ENCODE results near the gene LGI1. TPM values are rescaled to one million over a fixed set of nuclear protein-coding genes. Genes with fewer than 3 reads are reported as not detected.

Gene LGI1
- total and polyA plus RNA-seq, 9 of the 15 experiments (the other 6 are each of a cell fraction or from before 2014, with no cell fraction given): not detected

DNA sequence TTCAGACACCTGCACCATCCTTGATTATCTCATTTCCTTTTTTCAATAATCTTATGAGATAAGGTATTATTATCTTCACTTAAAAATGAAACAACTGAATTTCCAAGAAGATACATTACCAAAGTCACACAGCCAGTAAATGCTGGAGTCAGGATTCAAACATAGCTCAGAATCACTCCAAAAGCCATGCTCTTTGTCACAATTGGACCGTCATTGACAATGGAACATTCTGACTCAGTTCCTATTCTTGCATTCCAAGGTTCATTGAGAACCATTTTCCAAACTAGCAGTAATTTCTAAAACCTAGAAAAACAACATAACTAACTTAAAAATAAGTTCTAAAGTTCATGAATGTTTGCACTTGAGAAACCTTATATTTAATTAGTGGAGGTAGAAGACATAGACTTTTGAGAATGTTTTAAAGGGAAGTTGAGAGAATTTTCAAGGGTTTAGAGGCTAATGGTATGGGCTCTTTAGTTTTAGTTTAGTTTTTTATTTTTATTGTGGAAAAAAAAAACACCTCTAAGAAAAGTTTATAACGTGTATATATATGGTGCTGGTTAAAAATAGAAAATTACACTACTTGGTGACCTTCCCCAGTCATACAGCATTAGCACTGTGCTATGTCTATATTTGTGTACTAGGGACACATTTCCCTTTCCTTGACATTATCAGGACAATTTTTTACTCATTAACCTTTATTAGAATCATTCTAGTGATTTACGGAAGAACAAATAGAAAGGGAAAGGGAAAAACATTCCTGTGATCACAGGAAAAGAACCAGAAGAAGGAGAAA, 30.9 kb downstream of the LGI1 start:
- no peak for DNase-seq (ENCODE audit: extremely low read depth in 1 of 4, low spot score in 3 of 4)
- H3K4me2 ChIP-seq (ENCODE audit: insufficient read depth, low read length): no peak overlapping the region
- peaks cover 0 to 3% of the 10 kb centered on the region in 2 experiments; a peak in 1 of 5 replicates for H3K27me3 ChIP-seq (ENCODE audit: control insufficient read depth in 2 of 2, insufficient read depth in 2 of 2, low read length in 2 of 2)
- no peak for ATAC-seq
- intact Hi-C loops (cut with micrococcal nuclease): no loop called here
- H2AFZ ChIP-seq (ENCODE audit: low read depth, low read length): no peak overlapping the region
- H4K20me1 ChIP-seq (replicated peaks; ENCODE audit: control insufficient read depth, insufficient read depth, low read length): no peaks in the 10 kb centered on the region
- no peaks in the 10 kb centered on the region for H3K79me2 ChIP-seq (ENCODE audit: control insufficient read depth, insufficient read depth, low read length)
- no peak overlapping the region for H3K27ac ChIP-seq (ENCODE audit: extremely low read depth, low read depth, low read length)
- in situ Hi-C loops (cut with MboI): no loop called here
- BruUV-seq (replicated peaks): no TSS peak
- ChIA-PET CTCF (ENCODE audit: low intra/inter-chr PET ratio) (no interaction called here), POLR2A (no interaction called here)
- no peak overlapping the region for H3K9ac ChIP-seq (ENCODE audit: insufficient read depth in 1 of 2, low read depth in 2 of 2, low read length in 2 of 2)
- TF ChIP-seq, protein P1, sequence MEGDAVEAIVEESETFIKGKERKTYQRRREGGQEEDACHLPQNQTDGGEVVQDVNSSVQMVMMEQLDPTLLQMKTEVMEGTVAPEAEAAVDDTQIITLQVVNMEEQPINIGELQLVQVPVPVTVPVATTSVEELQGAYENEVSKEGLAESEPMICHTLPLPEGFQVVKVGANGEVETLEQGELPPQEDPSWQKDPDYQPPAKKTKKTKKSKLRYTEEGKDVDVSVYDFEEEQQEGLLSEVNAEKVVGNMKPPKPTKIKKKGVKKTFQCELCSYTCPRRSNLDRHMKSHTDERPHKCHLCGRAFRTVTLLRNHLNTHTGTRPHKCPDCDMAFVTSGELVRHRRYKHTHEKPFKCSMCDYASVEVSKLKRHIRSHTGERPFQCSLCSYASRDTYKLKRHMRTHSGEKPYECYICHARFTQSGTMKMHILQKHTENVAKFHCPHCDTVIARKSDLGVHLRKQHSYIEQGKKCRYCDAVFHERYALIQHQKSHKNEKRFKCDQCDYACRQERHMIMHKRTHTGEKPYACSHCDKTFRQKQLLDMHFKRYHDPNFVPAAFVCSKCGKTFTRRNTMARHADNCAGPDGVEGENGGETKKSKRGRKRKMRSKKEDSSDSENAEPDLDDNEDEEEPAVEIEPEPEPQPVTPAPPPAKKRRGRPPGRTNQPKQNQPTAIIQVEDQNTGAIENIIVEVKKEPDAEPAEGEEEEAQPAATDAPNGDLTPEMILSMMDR (IDR thresholded peaks at IDR 0.05 in 2 of 3, conservative IDR thresholded peaks at IDR 0.05 in 1 of 3; ENCODE audit: insufficient read depth in 2 of 3, low read depth in 1 of 3, low read length in 3 of 3): no peak
- TF ChIP-seq ZNF12 (CRISPR knock-in tag; IDR thresholded peaks at IDR 0.05): no peak
- no peak for TF ChIP-seq SRSF9 (IDR thresholded peaks at IDR 0.05; ENCODE audit: borderline replicate concordance, low read depth, low read length)
- TF ChIP-seq ZSCAN29 (IDR thresholded peaks at IDR 0.05): no peak
- no peak overlapping the region for H3K4me3 ChIP-seq
- no peak for FAIRE-seq
- no peaks in the 10 kb centered on the region for H3K4me1 ChIP-seq (replicated peaks in 1 of 2; ENCODE audit: control insufficient read depth in 2 of 2, insufficient read depth in 2 of 2, low read length in 2 of 2)
- H3K36me3 ChIP-seq (ENCODE audit: control insufficient read depth, insufficient read depth, low read length): no peaks in the 10 kb centered on the region
- WGBS (ENCODE audit: insufficient coverage, low coverage, missing lambda C conversion rate): 0% methylated on average over 3 of the region's 3 CpGs
- H3K9me3 ChIP-seq (replicated peaks; ENCODE audit: control insufficient read depth, insufficient read depth, low read depth, low read length): no peaks in the 10 kb centered on the region
- no peaks in the 10 kb centered on the region for H3K9me1 ChIP-seq (ENCODE audit: control insufficient read depth, insufficient read depth, low read length)

All from K562 (cell line).